Colonic mucosa (tissue), 4 donors: ENCODE measurements around the gene DEFB119. TPM values are rescaled to one million over a fixed set of nuclear protein-coding genes. Genes with fewer than 3 reads are reported as not detected.

Source experiments
- DNase-seq: peaks from one replicate; pipeline ENCODE4 v3.0.0-alpha.2; 2020
- H3K27ac ChIP-seq: fragments of 200-600 bp; one replicate; pipeline ENCODE4 v1.8.0; 2021
- H3K27me3 ChIP-seq: fragments of 200-600 bp; one replicate; pipeline ENCODE4 v1.8.0; 2021
- H3K36me3 ChIP-seq: fragments of 200-600 bp; one replicate; pipeline ENCODE4 v1.8.0; 2021
- H3K4me1 ChIP-seq: fragments of 200-600 bp; one replicate; pipeline ENCODE4 v1.8.0; 2021; ENCODE audit warnings: mild to moderate bottlenecking
- H3K4me3 ChIP-seq: fragments of 200-600 bp; one replicate; pipeline ENCODE4 v1.8.0; 2021
- H3K9ac ChIP-seq, 2 donors: one replicate each; pipeline ENCODE4 v1.7.0; 2013; ENCODE audit warnings: control low read depth in 2 of 2, low read depth in 2 of 2, low read length in 2 of 2
- H3K9me3 ChIP-seq: fragments of 200-600 bp; one replicate; pipeline ENCODE4 v1.8.0; 2021
- intact Hi-C: fragments of 100-400 bp; cut with DNase I; formaldehyde crosslinking; loops from one replicate; pipeline ENCODE4 v1.14.1; 2022
- total RNA-seq, 2 donors: library from RNA; stranded (reverse); fragmentation: NEBNext Ultra II Directional in 1 of 2; extraction: Animal tissue kit (Norgen Biotek cat#: 25700) in 1 of 2; gene quantifications; one replicate each; pipeline ENCODE4 v1.2.1, GENCODE V29; 2021
- TF ChIP-seq, protein P1 (sequence below): fragments of 200-600 bp; IDR thresholded peaks from one replicate; pipeline ENCODE4 v1.8.0; 2022; ENCODE audit warnings: antibody characterized with exemption, mild to moderate bottlenecking
- donor health status: healthy.
- donor health status: DM: no; HTN: no; CAD: no.
- donor health status: DM: no; HTN: no; CAD: no.

The DEFB119 gene
- total RNA-seq, 2 donors from 2014 or later = not detected

DNA sequence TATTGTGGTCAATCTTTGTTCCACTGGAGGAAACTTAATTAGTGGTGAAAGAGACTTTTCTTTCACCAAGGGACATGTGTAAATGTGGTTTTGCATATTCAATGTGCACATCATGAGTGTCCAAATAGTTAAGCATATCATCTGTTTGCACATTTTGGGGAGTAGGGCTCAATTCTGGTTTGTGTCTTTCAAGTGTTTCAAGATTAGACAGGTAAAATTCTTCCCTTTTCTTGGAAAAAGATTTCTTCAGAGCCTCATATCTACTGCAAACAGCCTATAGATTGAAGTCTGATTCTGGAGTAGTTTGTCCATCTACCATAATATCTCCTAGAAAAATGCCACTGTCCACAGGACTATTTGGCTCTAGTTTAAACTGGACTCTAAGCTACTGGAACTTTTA, 48.9 kb downstream of the DEFB119 start:
- no peak overlapping the region for H3K4me3 ChIP-seq
- TF ChIP-seq, protein P1, sequence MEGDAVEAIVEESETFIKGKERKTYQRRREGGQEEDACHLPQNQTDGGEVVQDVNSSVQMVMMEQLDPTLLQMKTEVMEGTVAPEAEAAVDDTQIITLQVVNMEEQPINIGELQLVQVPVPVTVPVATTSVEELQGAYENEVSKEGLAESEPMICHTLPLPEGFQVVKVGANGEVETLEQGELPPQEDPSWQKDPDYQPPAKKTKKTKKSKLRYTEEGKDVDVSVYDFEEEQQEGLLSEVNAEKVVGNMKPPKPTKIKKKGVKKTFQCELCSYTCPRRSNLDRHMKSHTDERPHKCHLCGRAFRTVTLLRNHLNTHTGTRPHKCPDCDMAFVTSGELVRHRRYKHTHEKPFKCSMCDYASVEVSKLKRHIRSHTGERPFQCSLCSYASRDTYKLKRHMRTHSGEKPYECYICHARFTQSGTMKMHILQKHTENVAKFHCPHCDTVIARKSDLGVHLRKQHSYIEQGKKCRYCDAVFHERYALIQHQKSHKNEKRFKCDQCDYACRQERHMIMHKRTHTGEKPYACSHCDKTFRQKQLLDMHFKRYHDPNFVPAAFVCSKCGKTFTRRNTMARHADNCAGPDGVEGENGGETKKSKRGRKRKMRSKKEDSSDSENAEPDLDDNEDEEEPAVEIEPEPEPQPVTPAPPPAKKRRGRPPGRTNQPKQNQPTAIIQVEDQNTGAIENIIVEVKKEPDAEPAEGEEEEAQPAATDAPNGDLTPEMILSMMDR = no peak
- DNase-seq = no peak
- no peaks in the 10 kb centered on the region for H3K9me3 ChIP-seq
- no peaks in the 10 kb centered on the region for H3K27me3 ChIP-seq
- H3K36me3 ChIP-seq = no peaks in the 10 kb centered on the region
- no peak overlapping the region for H3K9ac ChIP-seq
- intact Hi-C loops = no loop called here
- H3K27ac ChIP-seq = no peak overlapping the region
- H3K4me1 ChIP-seq = no peaks in the 10 kb centered on the region

DNA sequence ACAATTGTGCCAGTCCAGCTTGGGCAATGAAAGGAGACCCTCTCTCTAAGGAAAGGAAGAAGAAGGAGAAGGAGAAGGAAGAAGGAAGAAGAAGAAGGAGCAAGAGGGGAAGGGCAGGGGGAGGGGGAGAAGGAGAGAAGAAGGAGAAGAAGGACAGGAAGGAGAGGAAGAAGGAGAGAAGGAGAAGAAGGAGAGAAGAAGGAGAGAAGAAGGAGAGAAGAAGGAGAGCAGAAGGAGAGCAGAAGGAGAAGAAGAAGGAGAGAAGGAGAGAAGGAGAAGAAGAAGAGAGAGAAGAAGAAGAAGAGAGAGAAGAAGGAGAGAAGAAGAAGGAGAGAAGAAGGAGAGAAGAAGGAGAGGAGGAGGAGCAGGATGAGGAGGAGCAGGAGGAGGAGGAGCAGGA, 59.5 kb downstream of the DEFB119 start:
- intact Hi-C loops = no loop called here

More for the DNA sequence above, 59.5 kb downstream of the DEFB119 start:
- Histone ChIP-seq H3K4me1 (no peaks in the 10 kb centered on the region), H3K9ac (no peak overlapping the region), H3K4me3 (no peak overlapping the region), H3K36me3 (no peaks in the 10 kb centered on the region), H3K9me3 (no peaks in the 10 kb centered on the region), H3K27ac (no peak overlapping the region), H3K27me3 (no peaks in the 10 kb centered on the region)
- TF ChIP-seq, protein P1 = no peak
- DNase-seq = no peak

Other genes starting within 250 kb of the DEFB119 start
- not detected for gene DEFB115, start 132.9 kb downstream of the DEFB119 start, total RNA-seq
- gene DEFB116, start 82.0 kb downstream of the DEFB119 start, total RNA-seq = not detected
- gene DEFB118, start 22.0 kb downstream of the DEFB119 start, total RNA-seq = not detected
- not detected for gene DEFB121, start 15.6 kb upstream of the DEFB119 start, total RNA-seq
- gene DEFB123, start 50.0 kb upstream of the DEFB119 start, total RNA-seq = not detected
- not detected for gene DEFB124, start 84.5 kb upstream of the DEFB119 start, total RNA-seq
- under 1 TPM; 0.32 to 0.44 TPM for gene REM1, start 84.7 kb upstream of the DEFB119 start, total RNA-seq
- 100 to 1,000 TPM; 107 to 179 TPM for gene HM13, start 123.9 kb upstream of the DEFB119 start, total RNA-seq
- gene ID1, start 214.7 kb upstream of the DEFB119 start, total RNA-seq = 100 to 1,000 TPM; 134 to 179 TPM
- gene COX4I2, start 247.3 kb upstream of the DEFB119 start, total RNA-seq = under 1 TPM in 1 of 2 donors, not detected in 1; 0.52 TPM